NK-92 (cell line): ENCODE measurements around the gene IRX1.

ENCODE experiments used
- DNase-seq: peaks from one replicate; lab custom pipeline; 2025; ENCODE audit not compliant: unreplicated experiment; lab: John Stamatoyannopoulos, UW

The IRX1 gene

GRCh38 chr5:3595006-3595961 lies at the start of gene IRX1:
IRX1 (plus strand) TSS chr5:3595832; CDS start chr5:3596106, 274 bp downstream.
- no peak for DNase-seq

GRCh38 chr5:3546028-3546427 lies 49.6 kb upstream of the IRX1 start:
- no peak for DNase-seq

- no peak for DNase-seq
These were observed 31.5 kb upstream of the IRX1 start for GRCh38 chr5:3564116-3564515.

- DNase-seq, result no peak
These were observed 30.7 kb upstream of the IRX1 start for GRCh38 chr5:3564827-3565518.

GRCh38 chr5:3584724-3585531 lies 10.7 kb upstream of the IRX1 start:
- DNase-seq, result no peak

GRCh38 chr5:3590161-3590966 lies 5.3 kb upstream of the IRX1 start:
- DNase-seq, result no peak

- DNase-seq, result no peak
These were observed 4.4 kb upstream of the IRX1 start for GRCh38 chr5:3590967-3591900.

GRCh38 chr5:3592298-3592697 lies 3.3 kb upstream of the IRX1 start:
- no peak for DNase-seq

- no peak for DNase-seq
These were observed 1.7 kb upstream of the IRX1 start for GRCh38 chr5:3593771-3594509.

GRCh38 chr5:3594510-3595005 lies 1.1 kb upstream of the IRX1 start:
- DNase-seq, result no peak

GRCh38 chr5:3596261-3596825 lies 711 bp downstream of the IRX1 start:
- DNase-seq, result no peak

- DNase-seq, result no peak
These were observed 1.2 kb downstream of the IRX1 start for GRCh38 chr5:3596857-3597166.

- DNase-seq, result no peak
These were observed 1.8 kb downstream of the IRX1 start for GRCh38 chr5:3597167-3598007.

GRCh38 chr5:3598207-3598606 lies 2.6 kb downstream of the IRX1 start:
- no peak for DNase-seq

- DNase-seq, result no peak
These were observed 3.2 kb downstream of the IRX1 start for GRCh38 chr5:3598769-3599211.

GRCh38 chr5:3599226-3600105 lies 3.8 kb downstream of the IRX1 start:
- no peak for DNase-seq
